ENCODE data around the gene TMEM267. TPM values are rescaled to one million over a fixed set of nuclear protein-coding genes. Genes with fewer than 3 reads are reported as not detected.

TMEM267 gene
- 13.6 TPM for total RNA-seq

DNA sequence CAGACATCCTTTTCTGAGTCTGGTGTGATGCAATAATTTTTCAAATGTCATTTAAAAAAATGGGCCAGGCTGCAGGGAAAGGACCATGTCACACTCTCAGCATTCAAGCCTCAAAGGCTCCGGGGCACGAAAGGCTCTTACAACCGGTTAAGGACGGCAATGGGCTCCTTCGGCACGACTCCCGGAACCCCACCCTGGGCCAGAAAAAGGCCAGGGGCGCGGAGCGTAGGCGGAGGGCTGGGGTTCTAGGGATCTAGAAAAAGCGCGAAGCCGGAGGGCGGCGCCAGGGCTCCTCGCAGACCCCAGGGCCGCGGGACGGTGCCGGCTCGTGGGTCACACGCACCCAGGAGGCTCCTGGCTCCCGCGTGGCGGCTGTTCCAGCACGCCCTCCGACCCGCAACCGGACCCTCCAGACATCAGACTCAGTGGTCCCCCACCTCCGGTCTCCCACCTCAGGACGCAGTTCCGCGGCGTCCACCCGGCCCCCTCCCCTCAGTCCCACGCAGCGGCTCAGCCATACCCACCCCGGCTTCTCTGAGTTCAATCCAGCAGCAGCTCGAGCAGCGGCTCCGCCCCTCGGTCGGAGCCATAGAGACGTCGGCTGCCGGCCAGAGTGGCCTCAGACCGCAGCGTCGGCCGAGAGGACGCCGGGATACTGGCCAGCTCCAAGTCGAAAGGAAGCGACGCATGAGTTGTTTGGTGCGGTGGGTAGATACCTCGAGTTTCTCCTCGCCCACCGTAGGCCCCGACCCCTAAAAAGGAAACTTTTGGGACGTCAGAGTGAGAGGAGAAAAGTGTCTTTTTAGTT, at the start of gene TMEM267:
TSS of gene TMEM267 (minus strand) at position 568 of the 808 bp plus-strand sequence. CDS start 29,896 bp downstream, outside the sequence.

GRCh38 chr5:43514816-43515677, 31.4 kb upstream of the TMEM267 start, which contains the start of gene C5orf34:
Gene C5orf34, minus strand, starts transcription at chr5:43515148. Its CDS starts 5,809 bp downstream, at chr5:43509339.

GRCh38 chr5:43412156-43412555, 71.5 kb downstream of the TMEM267 start, which contains the start of gene CCL28:
Gene CCL28, minus strand, starts transcription at chr5:43412391. Its CDS starts 75 bp downstream, at chr5:43412316.

Other genes starting within 250 kb of the TMEM267 start
- gene HMGCS1, start 170.5 kb downstream of the TMEM267 start, total RNA-seq, result 570 TPM
- gene CCL28, start 71.5 kb downstream of the TMEM267 start, total RNA-seq, result 0.46 TPM
- 4.4 TPM for gene C5orf34, start 31.3 kb upstream of the TMEM267 start, total RNA-seq
- gene PAIP1, start 73.2 kb upstream of the TMEM267 start, total RNA-seq, result 150 TPM
- gene NNT, start 119.3 kb upstream of the TMEM267 start, total RNA-seq, result 137 TPM